OCI-LY1 (cell line): Measurements from ENCODE around the gene SERPIND1.
"Not testable (repeated sequence)": the region's sequence is repeated elsewhere in the genome, so short reads cannot be mapped to it uniquely, and the experiment has no call there.

Experiments
- H2AFZ ChIP-seq: fragments of 200-600 bp; sonication (generic), shearing (Covaris generic); 2 replicates; pipeline ENCODE4 v1.6.0; 2014; ENCODE audit warnings: antibody characterized with exemption, mild to moderate bottlenecking, low read length
- H3F3A ChIP-seq: fragments of 200-600 bp; sonication (generic), shearing (Covaris generic); 2 replicates; pipeline ENCODE4 v1.6.0; 2014; ENCODE audit warnings: mild to moderate bottlenecking, antibody characterized with exemption, low read length, moderate library complexity; ENCODE audit not compliant: insufficient read depth
- H3K27ac ChIP-seq: fragments of 200-600 bp; sonication (generic); 2 replicates; pipeline ENCODE4 v1.5.1; 2014; ENCODE audit warnings: low read length, mixed run types, mild to moderate bottlenecking, low read depth; ENCODE audit not compliant: poor library complexity, severe bottlenecking
- H3K27me3 ChIP-seq: fragments of 200-600 bp; sonication (generic); 2 replicates; pipeline ENCODE4 v1.6.0; 2014; ENCODE audit warnings: antibody characterized with exemption, mild to moderate bottlenecking, low read length, moderate library complexity; ENCODE audit not compliant: insufficient read depth
- H3K36me3 ChIP-seq: fragments of 200-600 bp; sonication (generic); 2 replicates; pipeline ENCODE4 v1.6.1; 2014; ENCODE audit warnings: mild to moderate bottlenecking, antibody characterized with exemption, low read length, moderate library complexity, mixed read lengths; ENCODE audit not compliant: insufficient read depth
- H3K4me1 ChIP-seq: fragments of 200-600 bp; sonication (generic); 2 replicates; pipeline ENCODE4 v1.5.1; 2014; ENCODE audit warnings: mild to moderate bottlenecking, low read length, moderate library complexity; ENCODE audit not compliant: insufficient read depth, severe bottlenecking
- H3K4me2 ChIP-seq: fragments of 200-600 bp; sonication (generic), shearing (Covaris generic); 2 replicates; pipeline ENCODE4 v1.6.1; 2014; ENCODE audit warnings: low read length
- H3K4me3 ChIP-seq: fragments of 200-600 bp; sonication (generic); 2 replicates; pipeline ENCODE4 v1.5.1; 2014; ENCODE audit warnings: low read length, low read depth, mild to moderate bottlenecking, mixed read lengths; ENCODE audit not compliant: poor library complexity, severe bottlenecking
- H3K79me2 ChIP-seq: fragments of 200-600 bp; shearing (Covaris generic); 2 replicates; pipeline ENCODE4 v1.6.1; 2016; ENCODE audit warnings: mixed run types, low read length, mixed read lengths; ENCODE audit not compliant: insufficient read depth
- H3K9ac ChIP-seq: fragments of 200-600 bp; sonication (generic), shearing (Covaris generic); 2 replicates; pipeline ENCODE4 v1.6.1; 2014; ENCODE audit warnings: mild to moderate bottlenecking, low read length, mixed read lengths
- H3K9me2 ChIP-seq: fragments of 200-600 bp; sonication (generic), shearing (Covaris generic); 2 replicates; pipeline ENCODE4 v1.6.1; 2014; ENCODE audit warnings: low read depth, mild to moderate bottlenecking, low read length, mixed read lengths
- H3K9me3 ChIP-seq: fragments of 200-600 bp; shearing (Covaris generic); 2 replicates; pipeline ENCODE4 v1.6.1; 2014; ENCODE audit warnings: low read length, mixed read lengths
- H4K20me1 ChIP-seq: fragments of 200-600 bp; sonication (generic), shearing (Covaris generic); 2 replicates; pipeline ENCODE4 v1.6.0; 2016; ENCODE audit warnings: mild to moderate bottlenecking, low read length; ENCODE audit not compliant: insufficient read depth
- EZH2 ChIP-seq: fragments of 200-600 bp; sonication (generic), shearing (Covaris generic); IDR thresholded peaks from 2 replicates; pipeline ENCODE4 v1.8.0; 2017; ENCODE audit warnings: borderline replicate concordance, mixed run types, mild to moderate bottlenecking, antibody characterized with exemption, low read length, moderate library complexity, mixed read lengths
- TF ChIP-seq, protein P1 (sequence below): fragments of 200-600 bp; sonication (generic), shearing (Covaris generic); IDR thresholded peaks from 2 replicates; pipeline ENCODE4 v1.5.1; 2017; ENCODE audit warnings: mild to moderate bottlenecking, antibody characterized with exemption, low read length, moderate library complexity, mixed read lengths

The SERPIND1 gene

DNA sequence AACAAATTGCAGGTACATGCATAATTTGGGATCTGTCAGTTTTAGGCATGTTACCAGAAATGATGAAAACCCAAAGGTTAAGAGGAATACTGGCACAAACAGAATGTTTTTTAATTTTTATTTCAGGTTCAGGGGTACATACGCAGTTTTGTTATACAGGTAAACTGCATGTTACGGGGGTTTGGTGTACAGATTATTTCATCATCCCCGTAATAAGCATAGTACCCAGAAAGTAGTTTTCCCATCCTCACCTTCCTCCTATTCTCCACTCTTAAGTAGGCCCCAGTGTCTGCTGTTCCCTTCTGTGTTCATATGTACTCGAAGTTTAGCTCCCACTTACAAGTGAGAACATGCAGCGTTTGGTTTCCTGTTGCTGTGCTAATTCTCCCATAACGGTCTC is 51.7 kb downstream of the SERPIND1 start:
- Histone ChIP-seq H3K4me2 (no peak overlapping the region), H4K20me1 (no peaks in the 10 kb centered on the region), H3F3A (no peaks in the 10 kb centered on the region), H3K9ac (no peak overlapping the region), H3K9me3 (no peaks in the 10 kb centered on the region), H3K4me1 (no peaks in the 10 kb centered on the region), H3K79me2 (no peaks in the 10 kb centered on the region), H3K4me3 (no peak overlapping the region), H3K27me3 (no peaks in the 10 kb centered on the region), H3K36me3 (peaks cover 42% of the 10 kb centered on the region), H2AFZ (no peak overlapping the region), H3K9me2 (no peaks in the 10 kb centered on the region), H3K27ac (no peak overlapping the region)
- TF ChIP-seq, protein P1, sequence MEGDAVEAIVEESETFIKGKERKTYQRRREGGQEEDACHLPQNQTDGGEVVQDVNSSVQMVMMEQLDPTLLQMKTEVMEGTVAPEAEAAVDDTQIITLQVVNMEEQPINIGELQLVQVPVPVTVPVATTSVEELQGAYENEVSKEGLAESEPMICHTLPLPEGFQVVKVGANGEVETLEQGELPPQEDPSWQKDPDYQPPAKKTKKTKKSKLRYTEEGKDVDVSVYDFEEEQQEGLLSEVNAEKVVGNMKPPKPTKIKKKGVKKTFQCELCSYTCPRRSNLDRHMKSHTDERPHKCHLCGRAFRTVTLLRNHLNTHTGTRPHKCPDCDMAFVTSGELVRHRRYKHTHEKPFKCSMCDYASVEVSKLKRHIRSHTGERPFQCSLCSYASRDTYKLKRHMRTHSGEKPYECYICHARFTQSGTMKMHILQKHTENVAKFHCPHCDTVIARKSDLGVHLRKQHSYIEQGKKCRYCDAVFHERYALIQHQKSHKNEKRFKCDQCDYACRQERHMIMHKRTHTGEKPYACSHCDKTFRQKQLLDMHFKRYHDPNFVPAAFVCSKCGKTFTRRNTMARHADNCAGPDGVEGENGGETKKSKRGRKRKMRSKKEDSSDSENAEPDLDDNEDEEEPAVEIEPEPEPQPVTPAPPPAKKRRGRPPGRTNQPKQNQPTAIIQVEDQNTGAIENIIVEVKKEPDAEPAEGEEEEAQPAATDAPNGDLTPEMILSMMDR: no peak
- TF ChIP-seq EZH2: no peak

DNA sequence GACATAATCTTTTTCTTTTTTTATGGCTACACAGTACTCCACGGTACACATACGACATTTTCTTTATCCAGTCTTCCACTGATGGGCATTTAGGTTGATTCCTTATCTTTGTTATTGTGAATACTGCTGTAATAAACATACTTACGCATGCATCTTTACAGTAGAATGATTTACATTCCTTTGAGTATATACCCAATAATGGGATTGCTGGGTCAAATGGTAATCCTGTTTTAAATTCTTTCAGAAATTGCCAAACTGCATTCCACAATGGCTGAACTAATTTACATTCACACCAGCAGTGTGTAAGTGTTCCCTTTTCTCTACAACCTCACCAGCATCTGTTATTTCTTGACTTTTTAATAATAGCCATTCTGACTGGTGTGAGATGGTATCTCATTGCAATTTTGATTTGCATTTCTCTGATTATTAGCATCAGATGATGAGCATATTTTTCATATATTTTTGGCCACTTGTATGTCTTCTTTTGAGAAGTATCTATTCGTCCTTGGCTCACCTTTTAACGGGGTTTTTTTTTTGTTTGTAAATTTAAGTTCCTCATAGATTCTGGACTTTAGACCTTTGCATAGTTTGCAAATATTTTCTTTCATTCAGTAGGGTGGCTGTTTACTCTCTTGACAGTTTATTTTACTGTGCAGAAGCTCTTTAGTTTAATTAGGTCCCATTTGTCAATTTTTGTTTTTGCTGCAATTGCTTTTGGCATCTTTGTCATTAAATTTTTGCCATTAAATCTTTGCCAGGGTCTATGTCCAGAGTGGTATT is 52.6 kb downstream of the SERPIND1 start:
- H3K79me2 ChIP-seq, H3K9me3 ChIP-seq, H3K4me1 ChIP-seq, H3K27ac ChIP-seq, H2AFZ ChIP-seq, H4K20me1 ChIP-seq, H3K4me2 ChIP-seq, H3F3A ChIP-seq, H3K4me3 ChIP-seq, H3K27me3 ChIP-seq, H3K9me2 ChIP-seq, H3K9ac ChIP-seq: not testable (repeated sequence)
- peaks cover 48% of the 10 kb centered on the region for H3K36me3 ChIP-seq

DNA sequence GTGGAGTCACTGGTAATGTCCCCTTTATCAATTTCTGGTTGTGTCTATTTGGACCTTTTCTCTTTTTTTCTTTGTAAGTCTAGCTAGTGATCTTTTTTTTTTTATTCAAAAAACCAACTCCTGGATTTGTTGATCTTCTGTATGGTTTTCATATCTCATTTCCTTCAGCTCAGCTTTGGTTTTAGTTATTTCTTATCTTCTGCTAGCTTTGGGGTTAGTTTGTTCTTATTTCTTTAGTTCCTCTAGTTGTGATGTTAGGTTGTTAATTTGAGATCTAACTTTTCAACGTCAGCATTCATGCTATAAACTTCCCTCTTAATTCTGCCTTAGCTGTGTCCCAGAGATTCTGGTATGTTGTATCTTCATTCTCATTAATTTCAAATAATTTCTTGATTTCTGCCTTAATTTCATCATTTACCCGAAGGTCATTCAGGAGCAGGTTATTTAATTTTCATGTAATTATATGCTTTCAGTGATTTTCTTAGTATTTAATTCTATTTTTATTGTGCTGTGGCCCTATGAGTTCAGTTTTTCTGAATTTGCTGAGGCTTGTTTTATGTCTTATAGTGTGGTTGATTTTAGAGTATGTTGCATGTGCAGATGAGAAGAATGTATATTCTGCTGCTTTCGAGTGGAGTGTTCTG is 55.7 kb downstream of the SERPIND1 start:
- TF ChIP-seq, protein P1: no peak
- TF ChIP-seq EZH2: no peak
- Histone ChIP-seq H3K4me2 (no peak overlapping the region), H3K9ac (no peak overlapping the region), H3K36me3 (peaks cover 58% of the 10 kb centered on the region), H3K9me2 (no peaks in the 10 kb centered on the region), H3K27ac (no peak overlapping the region), H3K4me1 (no peaks in the 10 kb centered on the region), H3F3A (no peaks in the 10 kb centered on the region), H4K20me1 (no peaks in the 10 kb centered on the region), H3K9me3 (no peaks in the 10 kb centered on the region), H3K27me3 (no peaks in the 10 kb centered on the region), H2AFZ (no peak overlapping the region), H3K4me3 (no peak overlapping the region), H3K79me2 (no peaks in the 10 kb centered on the region)
